GM19023 (cell line): ENCODE measurements around the gene NFATC1.

Experiments
- ATAC-seq: cut with Tn5 transposase; IDR thresholded peaks from one replicate; pipeline ENCODE4 v1.9.1; 2021; ENCODE audit warnings: mild to moderate bottlenecking, moderate library complexity; ENCODE audit not compliant: unreplicated experiment

NFATC1 gene

DNA sequence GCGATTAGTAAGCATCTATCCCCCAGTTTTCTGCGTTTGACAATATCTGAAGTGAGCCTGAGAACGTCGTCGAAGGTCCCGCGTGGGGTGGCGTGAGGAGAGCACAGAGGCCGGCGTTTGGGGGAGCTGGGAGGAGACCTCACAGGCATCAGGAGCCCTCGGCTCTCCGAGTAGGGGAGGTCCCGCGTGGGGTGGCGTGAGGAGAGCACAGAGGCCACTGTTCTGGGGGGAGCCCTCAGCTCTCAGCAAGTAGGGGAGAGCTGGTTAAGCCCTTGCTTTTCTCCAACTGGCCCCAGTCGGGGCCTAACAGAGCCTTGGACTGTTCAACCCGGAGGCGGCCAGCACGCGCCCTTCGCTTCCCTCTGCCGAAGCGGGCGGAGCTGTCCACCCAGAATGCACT is 134.3 kb downstream of the NFATC1 start:
- no peak for ATAC-seq

- ATAC-seq, result no peak
Measured at GRCh38 chr18:79530821-79531220, 135.1 kb downstream of the NFATC1 start.

DNA sequence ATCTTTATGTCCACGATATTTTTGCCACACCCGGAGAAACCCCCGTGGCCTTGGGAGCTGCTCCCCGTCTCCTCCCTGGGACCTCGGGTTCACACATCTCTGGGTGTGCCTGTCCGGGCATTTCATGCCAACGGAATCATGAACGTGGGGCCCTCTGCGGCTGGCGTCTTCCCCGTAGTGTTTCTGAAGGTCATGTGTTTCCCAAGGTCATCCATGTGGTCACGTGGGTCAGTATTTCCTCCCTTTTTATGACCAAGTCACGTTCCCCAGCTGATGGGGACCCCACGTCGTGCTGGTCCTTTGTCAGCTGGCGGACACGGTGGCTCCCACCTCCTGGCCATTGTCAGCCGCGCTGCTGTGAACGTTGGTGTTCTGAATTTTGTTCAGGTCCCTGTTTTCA is 135.7 kb downstream of the NFATC1 start:
- ATAC-seq, result no peak

GRCh38 chr18:79531926-79532312 is 136.2 kb downstream of the NFATC1 start:
- ATAC-seq, result no peak

DNA sequence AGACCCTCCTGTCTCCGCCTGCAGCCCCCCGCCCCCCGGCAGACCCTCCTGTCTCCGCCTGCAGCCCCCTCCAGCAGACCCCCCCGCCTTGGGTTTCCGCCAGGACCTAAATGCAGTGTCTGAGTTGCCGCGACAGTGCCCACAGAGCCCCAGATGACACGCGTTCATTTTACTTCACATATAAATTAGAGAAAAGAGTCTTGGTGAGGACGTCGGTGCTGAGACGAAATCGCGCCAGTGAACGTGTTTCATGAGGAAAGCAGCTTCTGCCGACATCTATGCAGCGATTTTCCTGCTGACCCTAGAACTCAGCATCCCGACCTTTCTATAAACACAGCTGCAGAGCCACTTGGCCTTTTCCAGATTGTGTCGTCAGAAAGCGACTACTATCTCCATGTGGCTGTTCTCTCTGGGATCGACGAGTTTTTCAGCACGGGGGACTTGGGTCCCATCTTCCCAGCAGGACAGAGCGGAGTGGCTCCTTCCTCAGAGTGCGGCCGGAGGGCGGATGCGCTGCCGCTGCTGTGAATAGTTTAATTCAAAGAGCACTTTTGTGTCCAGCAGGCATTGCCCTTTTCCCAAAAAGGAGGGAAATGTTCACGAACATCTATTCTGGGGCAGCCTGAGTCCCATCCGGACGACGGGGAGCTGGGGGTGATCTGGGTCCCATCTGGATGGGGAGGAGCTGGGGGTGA is 136.7 kb downstream of the NFATC1 start:
- no peak for ATAC-seq

DNA sequence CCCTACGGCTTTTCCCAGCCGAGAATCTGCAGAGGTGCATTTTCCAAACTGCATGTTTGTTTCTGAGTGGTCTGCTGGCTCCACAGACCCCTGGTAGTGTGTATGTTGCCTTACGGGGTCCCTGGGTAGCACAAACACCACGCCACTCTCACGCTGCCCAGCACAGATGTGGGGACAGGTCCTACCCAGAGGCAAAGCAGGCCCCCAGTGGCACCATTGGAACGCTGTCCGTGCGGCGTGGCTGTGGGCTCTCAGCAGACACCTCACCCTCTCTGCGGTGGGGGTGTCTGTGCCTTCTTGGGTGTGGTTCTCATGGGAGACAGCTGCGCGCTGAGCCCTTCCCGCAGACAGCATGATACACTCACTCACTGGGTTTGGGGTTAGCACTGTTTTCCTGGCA is 137.4 kb downstream of the NFATC1 start:
- no peak for ATAC-seq

- ATAC-seq, result no peak
Measured at GRCh38 chr18:79533591-79533990, 137.9 kb downstream of the NFATC1 start.

DNA sequence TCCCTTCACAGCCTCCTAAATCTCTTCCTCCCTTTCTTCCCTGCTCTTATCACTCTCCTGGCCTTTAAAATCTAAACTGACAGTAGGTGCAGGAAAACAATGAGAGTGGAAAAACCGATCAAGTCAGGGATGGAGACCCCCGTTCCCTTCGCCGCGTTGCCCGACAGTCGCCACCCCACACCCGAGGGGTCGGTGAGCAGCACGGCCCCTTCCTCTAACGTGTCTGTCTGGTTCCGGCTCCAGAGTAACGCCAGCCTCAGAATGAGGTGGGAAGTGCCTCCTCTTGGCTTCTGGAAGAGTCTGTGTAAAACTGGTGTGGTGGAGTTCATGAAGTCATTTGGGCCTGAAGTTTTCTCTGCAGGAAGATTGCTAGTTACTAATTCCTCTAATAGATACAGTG is 138.6 kb downstream of the NFATC1 start:
- no peak for ATAC-seq

- ATAC-seq, result no peak
Measured at GRCh38 chr18:79537758-79538157, 142.0 kb downstream of the NFATC1 start.

GRCh38 chr18:79538635-79539034 is 142.9 kb downstream of the NFATC1 start:
- no peak for ATAC-seq

DNA sequence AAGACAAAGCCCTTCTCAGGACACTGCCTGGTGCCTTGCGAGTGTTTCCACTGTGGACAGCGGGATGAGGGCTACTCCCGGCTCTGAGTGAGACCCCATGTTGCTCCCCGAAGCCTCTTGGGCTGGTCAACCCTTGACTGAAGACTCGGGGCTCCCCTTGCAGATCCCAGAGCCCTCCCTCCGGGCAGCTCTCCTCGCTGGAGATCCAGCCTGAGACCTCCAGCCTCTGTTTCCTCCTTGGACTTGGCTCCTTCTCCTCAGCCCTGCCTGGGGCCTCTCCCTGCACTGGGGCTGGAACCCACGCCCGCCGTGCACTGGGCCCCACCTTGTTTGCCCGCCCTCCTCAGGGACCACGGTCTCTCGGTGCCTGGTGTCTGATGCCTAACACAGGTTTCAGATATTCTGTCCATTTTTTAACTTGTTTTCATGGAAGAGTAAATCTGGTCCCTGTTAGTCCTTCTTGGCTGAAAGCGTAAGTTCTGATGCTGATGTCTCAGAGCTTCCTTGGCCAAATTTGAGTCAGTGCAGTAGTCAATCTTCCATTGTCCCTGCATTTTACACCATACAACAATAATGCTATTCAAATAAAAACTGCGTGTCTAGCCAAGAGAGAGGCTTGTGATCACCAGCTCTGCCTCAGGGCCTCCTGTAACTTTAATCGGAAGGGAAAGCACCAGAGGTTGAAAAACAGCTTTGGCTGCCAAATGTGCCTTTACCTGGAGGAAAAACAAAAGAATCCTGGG is 144.6 kb downstream of the NFATC1 start:
- ATAC-seq, result no peak

DNA sequence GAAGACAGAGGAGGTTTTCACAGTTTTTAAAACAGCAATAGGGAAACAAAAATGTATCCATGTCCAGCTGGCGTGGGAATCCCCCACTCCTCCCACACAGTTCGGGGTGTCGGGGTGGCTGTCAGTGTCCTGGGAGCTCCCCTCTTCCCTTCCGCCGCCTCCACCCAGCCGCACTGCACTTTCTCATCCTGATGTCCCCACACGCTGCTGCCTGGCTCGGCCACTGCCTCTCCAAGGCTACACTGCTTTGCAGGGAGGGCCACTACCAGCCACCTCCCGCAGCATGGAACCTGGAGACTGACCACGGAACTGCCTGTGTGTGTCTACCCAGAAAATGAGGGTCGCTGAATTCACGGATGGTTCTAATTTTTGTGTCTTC is 145.2 kb downstream of the NFATC1 start:
- ATAC-seq, result no peak

GRCh38 chr18:79542213-79542612 is 146.5 kb downstream of the NFATC1 start:
- ATAC-seq, result no peak

DNA sequence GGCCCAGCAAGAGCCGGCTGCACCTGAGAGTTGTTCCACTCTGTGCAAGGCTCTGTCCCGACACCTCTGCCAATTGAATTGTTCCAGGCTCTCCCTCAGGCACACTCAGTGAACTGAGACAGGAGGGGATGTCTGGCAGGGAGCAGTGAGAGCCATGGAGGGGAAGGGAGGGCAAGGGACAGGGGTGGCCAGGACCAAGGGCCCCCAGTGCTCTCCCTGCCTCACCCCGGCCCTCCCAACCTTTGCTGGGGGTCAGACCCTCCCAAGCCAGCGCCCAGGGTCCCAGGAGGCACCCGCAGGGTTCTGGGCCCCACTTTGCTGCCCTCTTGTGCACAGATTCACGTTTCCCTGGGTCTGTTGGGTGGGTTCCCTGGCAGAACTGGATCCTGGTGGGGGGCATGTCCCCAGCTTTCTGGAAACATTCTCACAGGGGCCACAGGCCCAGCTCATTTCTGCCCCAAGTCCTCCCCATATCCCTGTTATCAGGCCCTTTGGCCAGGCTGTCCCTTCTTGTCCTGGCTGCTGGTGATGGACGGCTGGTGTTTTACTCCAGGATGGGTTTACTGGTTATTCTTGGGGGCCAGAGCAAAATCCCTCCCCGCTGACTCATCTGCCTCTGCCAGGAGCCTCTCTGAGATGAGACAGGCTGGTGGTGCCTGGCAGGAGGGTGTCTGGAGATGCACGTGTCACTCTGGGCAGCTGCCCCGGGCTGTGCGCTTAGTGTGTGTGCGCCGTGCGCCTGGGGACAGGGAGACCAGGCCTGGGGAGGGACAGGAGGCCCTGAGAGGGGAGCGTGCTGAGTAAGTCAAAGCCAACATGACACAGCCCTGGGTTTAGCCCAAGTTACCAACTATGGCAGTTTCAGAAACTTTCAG is 147.4 kb downstream of the NFATC1 start:
- no peak for ATAC-seq

DNA sequence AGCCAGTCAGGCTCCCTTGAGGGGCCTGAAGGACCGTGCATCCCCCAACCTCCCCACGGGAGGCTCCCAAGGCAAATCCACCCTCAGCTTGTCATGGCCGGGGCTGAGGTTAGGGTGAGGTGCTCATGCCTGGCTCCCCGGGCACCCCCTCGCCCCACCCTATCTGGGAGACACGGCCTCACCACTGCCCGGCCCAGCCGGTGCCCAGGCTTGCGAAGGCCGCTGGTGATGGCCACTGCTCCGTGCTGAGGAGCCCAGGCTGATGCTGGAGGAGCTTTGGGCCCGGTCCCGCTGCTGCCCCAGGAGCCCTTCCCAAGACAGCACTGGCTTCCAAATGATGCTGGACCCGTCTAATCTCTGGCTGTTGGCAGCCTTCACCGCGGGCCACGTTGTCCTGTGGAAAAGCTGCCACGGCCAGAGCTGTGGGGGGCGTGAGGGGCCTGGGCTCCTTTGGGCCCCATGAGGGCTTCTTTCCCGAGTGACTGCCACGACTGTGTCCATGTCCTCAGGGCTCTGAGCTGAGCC is 148.2 kb downstream of the NFATC1 start:
- no peak for ATAC-seq

DNA sequence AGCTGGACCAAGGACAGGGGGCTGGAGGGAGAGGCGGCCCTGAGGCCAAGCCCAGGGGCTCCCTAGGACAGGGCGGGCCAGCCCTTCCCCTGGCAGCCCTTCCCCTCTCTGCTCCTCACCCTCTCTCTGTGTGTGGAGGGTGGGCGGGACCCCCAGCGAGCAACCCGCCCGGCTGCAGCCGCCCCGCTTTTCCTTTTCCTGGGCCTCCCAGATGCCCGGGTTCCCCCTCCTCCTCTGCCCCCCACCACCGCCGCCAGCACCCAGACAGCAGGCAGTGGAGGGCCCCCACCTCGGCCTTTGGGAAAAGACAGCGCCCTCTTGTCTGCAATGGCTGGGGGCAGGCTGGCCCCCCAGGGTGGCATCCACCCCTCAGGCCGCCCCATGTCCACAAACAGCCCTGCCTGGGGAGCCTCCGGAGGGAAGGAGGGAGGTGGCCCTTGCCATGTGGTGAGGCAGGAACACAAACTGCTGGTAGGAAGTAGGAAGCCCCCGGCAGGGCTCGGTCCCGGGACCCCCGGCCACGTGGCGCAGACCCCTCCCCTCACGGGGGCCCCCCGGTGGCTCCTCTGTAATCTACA is 148.7 kb downstream of the NFATC1 start:
- ATAC-seq, result no peak

GRCh38 chr18:79545255-79545654 is 149.5 kb downstream of the NFATC1 start:
- ATAC-seq, result no peak

DNA sequence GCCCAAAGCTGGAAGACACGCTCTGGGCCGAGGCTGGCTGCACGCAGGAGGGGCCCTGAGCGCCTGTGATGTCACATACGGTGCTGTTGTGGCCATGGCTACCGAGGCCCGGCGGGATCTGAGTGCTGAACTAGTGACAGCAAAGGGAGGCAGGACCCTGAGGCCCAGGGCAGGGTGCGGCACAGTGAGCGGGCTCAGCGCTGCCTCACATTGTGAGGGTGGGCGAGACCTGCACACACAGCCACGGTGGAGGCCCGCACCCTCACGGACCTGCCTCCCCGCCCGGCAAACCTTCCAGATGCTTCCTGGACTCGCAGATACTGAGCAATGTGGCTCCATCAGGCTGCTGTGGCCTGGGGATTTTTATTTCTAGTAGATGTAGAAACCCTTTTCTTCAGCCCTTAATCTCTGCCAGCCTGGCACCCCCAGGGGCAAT is 150.0 kb downstream of the NFATC1 start:
- ATAC-seq, result no peak

- ATAC-seq, result no peak
Measured at GRCh38 chr18:79546781-79547272, 151.1 kb downstream of the NFATC1 start.

DNA sequence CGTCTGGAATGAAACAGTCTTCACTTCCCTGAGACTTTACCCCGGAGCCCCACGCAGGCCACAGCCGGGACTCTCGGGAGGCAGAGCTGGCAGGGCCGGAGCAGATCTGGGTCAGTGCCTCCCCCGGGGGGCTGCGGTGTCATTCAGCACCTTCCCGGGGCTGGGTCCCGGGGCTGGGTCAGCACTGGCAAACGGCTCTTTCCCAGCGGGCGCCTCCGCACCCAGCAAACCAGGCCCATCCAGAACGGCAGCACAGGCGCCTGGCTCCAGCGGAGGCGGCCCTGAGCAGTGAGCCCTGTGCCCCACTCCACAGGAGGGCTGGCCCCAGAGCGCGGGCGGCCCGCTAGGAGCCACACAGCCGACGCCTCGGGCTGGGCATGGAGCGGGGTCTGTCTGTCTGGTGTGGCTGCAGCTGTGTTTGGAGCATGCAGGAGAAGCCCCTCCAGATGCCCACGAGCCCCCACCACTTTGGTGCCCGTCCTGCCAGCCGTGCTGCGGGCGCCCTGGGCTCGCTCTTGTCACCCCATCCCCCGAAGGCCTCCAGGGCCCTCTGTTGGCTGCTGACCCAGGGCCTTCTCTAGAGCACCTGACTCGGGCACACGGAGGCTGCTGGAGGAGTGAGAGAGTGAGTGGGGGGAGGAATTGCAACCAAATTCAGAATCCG is 151.8 kb downstream of the NFATC1 start:
- no peak for ATAC-seq
